Measurements from ENCODE around the gene NF1. TPM values are rescaled to one million over a fixed set of nuclear protein-coding genes. Genes with fewer than 3 reads are reported as not detected.
"Not testable (repeated sequence)": the region's sequence is repeated elsewhere in the genome, so short reads cannot be mapped to it uniquely, and the experiment has no call there.

Gene NF1
- polyA plus RNA-seq, 3 donors = 1.2 to 7.4 (median 2.1) TPM

DNA sequence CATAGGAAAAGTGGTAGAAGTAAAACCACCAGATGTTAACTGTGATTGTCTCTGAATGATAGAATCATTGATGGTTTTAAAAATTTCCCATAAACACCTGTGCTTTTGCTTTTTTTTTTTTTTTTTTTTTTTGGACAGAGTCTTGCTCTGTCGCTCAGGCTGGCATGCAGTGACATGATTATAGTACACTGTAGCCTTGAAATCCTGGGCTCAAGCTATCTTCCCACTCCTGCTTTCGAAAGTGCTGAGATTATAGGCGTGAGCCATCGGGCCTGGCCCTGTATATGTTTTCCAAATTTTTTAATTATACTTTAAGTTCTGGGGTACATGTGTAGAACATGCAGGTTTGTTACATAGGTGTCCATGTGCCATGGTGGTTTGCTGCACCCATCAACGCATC is 80.5 kb downstream of the NF1 start:
- Mint-ChIP-seq H3K36me3 (peaks cover 19 to 22% of the 10 kb centered on the region in 2 donors), H3K4me1 (no peaks in the 10 kb centered on the region), H3K4me3 (no peak overlapping the region), H3K27me3 (ENCODE audit: low read depth in 3 of 3) (peaks cover 0 to 1% (median 0%) of the 10 kb centered on the region in 3 donors), H3K9me3 (peaks cover 0 to 4% (median 0%) of the 10 kb centered on the region in 7 donors), H3K27ac (no peak overlapping the region)
- Histone ChIP-seq H3K4me1 (ENCODE audit: control insufficient read depth in 1 of 2, insufficient read depth in 2 of 2, low read length in 2 of 2) (no peaks in the 10 kb centered on the region), H3K79me2 (ENCODE audit: insufficient read depth, low read length) (no peaks in the 10 kb centered on the region), H3K9ac (ENCODE audit: insufficient read depth, low read length, poor library complexity, severe bottlenecking) (no peak overlapping the region), H3K27me3 (ENCODE audit: control insufficient read depth in 2 of 2, insufficient read depth in 2 of 2, low read length in 2 of 2) (no peaks in the 10 kb centered on the region), H3K27ac (ENCODE audit: low read depth in 1 of 2, low read length in 2 of 2) (no peak overlapping the region), H3K4me3 (replicated peaks in 1 of 3; ENCODE audit: low read depth in 2 of 3, low read length in 3 of 3) (no peak overlapping the region), H3K9me3 (replicated peaks in 1 of 2; ENCODE audit: control insufficient read depth in 1 of 2, insufficient read depth in 1 of 2, low read length in 2 of 2) (no peaks in the 10 kb centered on the region), H2AFZ (ENCODE audit: insufficient read depth, low read depth, low read length, poor library complexity, severe bottlenecking) (no peak overlapping the region), H3K4me2 (replicated peaks; ENCODE audit: extremely low read depth, low read length, poor library complexity, severe bottlenecking) (no peak overlapping the region), H3K36me3 (replicated peaks in 1 of 2; ENCODE audit: control insufficient read depth in 1 of 2, insufficient read depth in 2 of 2, low read length in 2 of 2) (peaks cover 0 to 3% of the 10 kb centered on the region in 2 donors), H4K20me1 (ENCODE audit: insufficient read depth, low read length) (no peaks in the 10 kb centered on the region)
- DNase-seq = no peak
- 100% methylated on average over 2 of the region's 5 CpGs for WGBS (ENCODE audit: insufficient coverage)
- intact Hi-C loops (cut with micrococcal nuclease) = no loop called here
- TF ChIP-seq, protein P1, sequence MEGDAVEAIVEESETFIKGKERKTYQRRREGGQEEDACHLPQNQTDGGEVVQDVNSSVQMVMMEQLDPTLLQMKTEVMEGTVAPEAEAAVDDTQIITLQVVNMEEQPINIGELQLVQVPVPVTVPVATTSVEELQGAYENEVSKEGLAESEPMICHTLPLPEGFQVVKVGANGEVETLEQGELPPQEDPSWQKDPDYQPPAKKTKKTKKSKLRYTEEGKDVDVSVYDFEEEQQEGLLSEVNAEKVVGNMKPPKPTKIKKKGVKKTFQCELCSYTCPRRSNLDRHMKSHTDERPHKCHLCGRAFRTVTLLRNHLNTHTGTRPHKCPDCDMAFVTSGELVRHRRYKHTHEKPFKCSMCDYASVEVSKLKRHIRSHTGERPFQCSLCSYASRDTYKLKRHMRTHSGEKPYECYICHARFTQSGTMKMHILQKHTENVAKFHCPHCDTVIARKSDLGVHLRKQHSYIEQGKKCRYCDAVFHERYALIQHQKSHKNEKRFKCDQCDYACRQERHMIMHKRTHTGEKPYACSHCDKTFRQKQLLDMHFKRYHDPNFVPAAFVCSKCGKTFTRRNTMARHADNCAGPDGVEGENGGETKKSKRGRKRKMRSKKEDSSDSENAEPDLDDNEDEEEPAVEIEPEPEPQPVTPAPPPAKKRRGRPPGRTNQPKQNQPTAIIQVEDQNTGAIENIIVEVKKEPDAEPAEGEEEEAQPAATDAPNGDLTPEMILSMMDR (IDR thresholded peaks at IDR 0.05) = no peak

DNA sequence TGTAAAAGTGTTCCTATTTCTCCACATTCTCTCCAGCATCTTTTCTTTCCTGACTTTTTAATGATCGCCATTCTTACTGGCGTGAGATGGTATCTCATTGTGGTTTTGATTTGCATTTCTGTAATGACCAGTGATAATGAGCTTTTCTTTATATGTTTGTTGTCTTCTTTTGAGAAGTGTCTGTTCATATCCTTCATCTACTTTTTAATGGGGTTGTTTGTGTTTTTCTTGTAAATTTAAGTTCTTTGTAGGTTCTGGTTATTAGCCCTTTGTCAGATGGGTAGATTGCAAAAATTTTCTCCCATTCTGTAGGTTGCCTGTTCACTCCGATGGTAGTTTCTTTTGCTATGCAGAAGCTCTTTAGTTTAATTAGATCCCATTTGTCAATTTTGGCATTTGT is 81.4 kb downstream of the NF1 start:
- H3K4me1 Mint-ChIP-seq; H4K20me1 ChIP-seq (ENCODE audit: insufficient read depth, low read length); H3K9me3 Mint-ChIP-seq; H3K4me1 ChIP-seq (ENCODE audit: control insufficient read depth in 1 of 2, insufficient read depth in 2 of 2, low read length in 2 of 2); intact Hi-C loops (cut with micrococcal nuclease); DNase-seq; H3K4me3 Mint-ChIP-seq; H3K27me3 Mint-ChIP-seq (ENCODE audit: low read depth in 3 of 3); H3K36me3 ChIP-seq (replicated peaks in 1 of 2; ENCODE audit: control insufficient read depth in 1 of 2, insufficient read depth in 2 of 2, low read length in 2 of 2); H3K9ac ChIP-seq (ENCODE audit: insufficient read depth, low read length, poor library complexity, severe bottlenecking); H3K4me2 ChIP-seq (replicated peaks; ENCODE audit: extremely low read depth, low read length, poor library complexity, severe bottlenecking); H3K27ac Mint-ChIP-seq; H3K9me3 ChIP-seq (replicated peaks in 1 of 2; ENCODE audit: control insufficient read depth in 1 of 2, insufficient read depth in 1 of 2, low read length in 2 of 2); H2AFZ ChIP-seq (ENCODE audit: insufficient read depth, low read depth, low read length, poor library complexity, severe bottlenecking); H3K27me3 ChIP-seq (ENCODE audit: control insufficient read depth in 2 of 2, insufficient read depth in 2 of 2, low read length in 2 of 2); H3K4me3 ChIP-seq (replicated peaks in 1 of 3; ENCODE audit: low read depth in 2 of 3, low read length in 3 of 3); H3K79me2 ChIP-seq (ENCODE audit: insufficient read depth, low read length); H3K27ac ChIP-seq (ENCODE audit: low read depth in 1 of 2, low read length in 2 of 2): not testable (repeated sequence)
- WGBS (ENCODE audit: insufficient coverage) = no CpG with 5 or more reads among the region's 3 CpGs
- peaks cover 19 to 20% of the 10 kb centered on the region in 2 donors for H3K36me3 Mint-ChIP-seq

DNA sequence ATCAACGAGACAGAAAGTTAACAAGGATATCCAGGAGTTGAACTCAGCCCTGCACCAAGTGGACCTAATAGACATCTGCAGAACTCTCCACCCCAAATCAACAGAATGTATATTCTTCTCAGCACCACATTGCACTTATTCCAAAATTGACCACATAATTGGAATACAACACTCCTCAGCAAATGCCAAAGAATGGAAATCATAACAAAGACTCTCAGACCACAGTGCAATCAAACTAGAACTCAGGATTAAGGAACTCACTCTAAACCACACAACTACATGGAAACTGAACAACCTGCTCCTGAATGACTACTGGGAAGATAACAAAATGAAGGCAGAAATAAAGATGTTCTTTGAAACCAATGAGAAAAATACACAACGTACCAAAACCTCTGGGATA is 84.2 kb downstream of the NF1 start:
- H3K36me3 Mint-ChIP-seq = peaks cover 36 to 38% of the 10 kb centered on the region in 2 donors
- H3K9me3 ChIP-seq (replicated peaks in 1 of 2; ENCODE audit: control insufficient read depth in 1 of 2, insufficient read depth in 1 of 2, low read length in 2 of 2); DNase-seq; H4K20me1 ChIP-seq (ENCODE audit: insufficient read depth, low read length); H3K4me1 Mint-ChIP-seq; H2AFZ ChIP-seq (ENCODE audit: insufficient read depth, low read depth, low read length, poor library complexity, severe bottlenecking); H3K27ac ChIP-seq (ENCODE audit: low read depth in 1 of 2, low read length in 2 of 2); H3K4me1 ChIP-seq (ENCODE audit: control insufficient read depth in 1 of 2, insufficient read depth in 2 of 2, low read length in 2 of 2); intact Hi-C loops (cut with micrococcal nuclease); H3K27ac Mint-ChIP-seq; H3K9me3 Mint-ChIP-seq; H3K4me3 ChIP-seq (replicated peaks in 1 of 3; ENCODE audit: low read depth in 2 of 3, low read length in 3 of 3); H3K4me3 Mint-ChIP-seq; H3K9ac ChIP-seq (ENCODE audit: insufficient read depth, low read length, poor library complexity, severe bottlenecking); H3K27me3 Mint-ChIP-seq (ENCODE audit: low read depth in 3 of 3); H3K4me2 ChIP-seq (replicated peaks; ENCODE audit: extremely low read depth, low read length, poor library complexity, severe bottlenecking); H3K79me2 ChIP-seq (ENCODE audit: insufficient read depth, low read length); H3K27me3 ChIP-seq (ENCODE audit: control insufficient read depth in 2 of 2, insufficient read depth in 2 of 2, low read length in 2 of 2): not testable (repeated sequence)
- WGBS (ENCODE audit: insufficient coverage) = no CpG with 5 or more reads among the region's 2 CpGs
- peaks cover 18 to 21% of the 10 kb centered on the region in 2 donors for H3K36me3 ChIP-seq (replicated peaks in 1 of 2; ENCODE audit: control insufficient read depth in 1 of 2, insufficient read depth in 2 of 2, low read length in 2 of 2)
